ENCODE results near the gene RAPGEF1.

DNA sequence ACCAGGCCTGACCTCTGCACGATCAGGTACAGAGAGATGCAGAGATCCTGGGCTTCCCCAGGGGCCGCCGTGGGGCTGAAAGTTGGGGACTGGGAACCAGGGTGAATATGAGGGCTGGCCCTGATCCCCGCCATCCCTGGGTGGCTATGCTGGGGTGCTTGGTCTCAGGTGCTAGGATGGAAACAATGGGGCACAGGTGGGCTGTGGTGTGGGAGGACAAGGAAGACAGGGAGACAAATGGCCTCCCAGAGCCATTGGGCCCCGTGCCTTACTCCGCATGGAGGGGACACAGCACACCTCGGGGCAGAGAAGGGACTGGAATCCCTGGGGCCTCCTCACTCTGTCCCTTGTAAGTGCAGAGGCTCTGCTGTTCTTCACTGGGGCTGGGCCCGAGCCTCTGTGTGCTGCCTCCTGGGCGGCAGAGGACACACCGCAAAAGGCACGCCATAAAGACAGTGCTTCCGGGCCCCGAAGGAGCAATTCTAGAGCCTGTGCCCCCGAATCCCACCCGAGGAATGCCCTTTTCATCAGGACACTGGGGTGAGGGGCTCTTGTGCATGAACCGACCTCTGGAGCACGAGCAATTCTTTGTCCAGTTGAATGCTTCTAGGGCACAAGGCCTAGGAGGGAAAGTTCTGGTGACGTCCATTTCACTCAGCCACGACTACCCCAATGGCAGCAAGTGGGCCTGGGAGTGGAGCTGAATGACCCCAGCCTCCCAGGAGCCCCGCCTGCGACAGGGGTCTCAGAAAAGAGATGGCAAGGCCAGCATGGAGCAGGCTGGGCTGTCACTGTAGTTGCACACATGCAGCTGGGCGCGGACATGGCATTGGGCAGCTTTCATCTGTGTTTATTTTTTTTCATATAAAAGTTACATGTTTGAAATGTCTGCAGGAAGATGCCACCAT lies 163.7 kb downstream of the RAPGEF1 start:
- TF ChIP-seq, protein P1, sequence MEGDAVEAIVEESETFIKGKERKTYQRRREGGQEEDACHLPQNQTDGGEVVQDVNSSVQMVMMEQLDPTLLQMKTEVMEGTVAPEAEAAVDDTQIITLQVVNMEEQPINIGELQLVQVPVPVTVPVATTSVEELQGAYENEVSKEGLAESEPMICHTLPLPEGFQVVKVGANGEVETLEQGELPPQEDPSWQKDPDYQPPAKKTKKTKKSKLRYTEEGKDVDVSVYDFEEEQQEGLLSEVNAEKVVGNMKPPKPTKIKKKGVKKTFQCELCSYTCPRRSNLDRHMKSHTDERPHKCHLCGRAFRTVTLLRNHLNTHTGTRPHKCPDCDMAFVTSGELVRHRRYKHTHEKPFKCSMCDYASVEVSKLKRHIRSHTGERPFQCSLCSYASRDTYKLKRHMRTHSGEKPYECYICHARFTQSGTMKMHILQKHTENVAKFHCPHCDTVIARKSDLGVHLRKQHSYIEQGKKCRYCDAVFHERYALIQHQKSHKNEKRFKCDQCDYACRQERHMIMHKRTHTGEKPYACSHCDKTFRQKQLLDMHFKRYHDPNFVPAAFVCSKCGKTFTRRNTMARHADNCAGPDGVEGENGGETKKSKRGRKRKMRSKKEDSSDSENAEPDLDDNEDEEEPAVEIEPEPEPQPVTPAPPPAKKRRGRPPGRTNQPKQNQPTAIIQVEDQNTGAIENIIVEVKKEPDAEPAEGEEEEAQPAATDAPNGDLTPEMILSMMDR (conservative IDR thresholded peaks at IDR 0.05; ENCODE audit: low read length) = no peak
- TF ChIP-seq EZH2phosphoT487 (IDR thresholded peaks at IDR 0.05; ENCODE audit: borderline replicate concordance, low read depth, low read length) = no peak
